K562 (cell line): ENCODE measurements around the gene FUBP3. TPM values are rescaled to one million over a fixed set of nuclear protein-coding genes. Genes with fewer than 3 reads are reported as not detected.

Experiments
- ARID1B ChIP-seq: fragments of 450-650 bp; IDR thresholded peaks from 2 replicates; pipeline ENCODE4 v1.6.1; 2016; ENCODE audit warnings: antibody characterized with exemption, mild to moderate bottlenecking, inconsistent platforms
- CBX1 ChIP-seq: sonication (generic); IDR thresholded peaks from 2 replicates; pipeline ENCODE4 v1.6.1; 2016; ENCODE audit warnings: antibody characterized with exemption, low read depth, mild to moderate bottlenecking
- CSDE1 ChIP-seq, 2 experiments: fragments of 450-650 bp; IDR thresholded peaks; 2 replicates each; pipeline ENCODE4 v1.6.1; 2016; ENCODE audit warnings: mild to moderate bottlenecking in 1 of 2
- EGR1 ChIP-seq: fragments of 450-650 bp; conservative IDR thresholded peaks from 2 replicates; pipeline ENCODE4 v1.6.1; 2017; ENCODE audit warnings: mild to moderate bottlenecking
- ERF ChIP-seq: fragments of 450-650 bp; formaldehyde crosslinking; IDR thresholded peaks from 2 replicates; pipeline ENCODE4 v1.4.0; 2020; ENCODE audit warnings: mild to moderate bottlenecking, mixed read lengths
- FOSL1 ChIP-seq: fragments of 200-800 bp; sonication (Bioruptor generic); conservative IDR thresholded peaks from 2 replicates; pipeline ENCODE4 v1.6.1; 2016; ENCODE audit warnings: missing genetic modification characterization, missing compliant biosample characterization
- GABPB2 ChIP-seq: fragments of 250-450 bp; sonication (Bioruptor Pico); conservative IDR thresholded peaks from 2 replicates; pipeline ENCODE4 v1.5.1; 2021; ENCODE audit warnings: mild to moderate bottlenecking
- GTF2F1 ChIP-seq: IDR thresholded peaks from 2 replicates; pipeline ENCODE4 v1.6.1; 2011; ENCODE audit warnings: low read depth, low read length, improper control_type of control experiment
- JUND ChIP-seq, 2 experiments: IDR thresholded peaks; 2 replicates in 1 of 2; 3 replicates in 1 of 2; pipeline ENCODE4 v1.6.1; 2011; ENCODE audit warnings: borderline replicate concordance in 2 of 2, low read depth in 2 of 2, low read length in 2 of 2, improper control_type of control experiment in 1 of 2, missing biosample characterization in 1 of 2, missing genetic modification characterization in 1 of 2, missing genetic modification reagents in 1 of 2
- KDM5B ChIP-seq: fragments of 200-600 bp; sonication (generic); IDR thresholded peaks from 2 replicates; pipeline ENCODE4 v1.6.1; 2012; ENCODE audit warnings: low read depth, mild to moderate bottlenecking, moderate library complexity, low read length, control low read depth, inconsistent platforms; ENCODE audit not compliant: insufficient replicate concordance
- LCOR ChIP-seq: sonication (generic); formaldehyde crosslinking; IDR thresholded peaks from 2 replicates; pipeline ENCODE4 v1.8.0; 2022; ENCODE audit warnings: mild to moderate bottlenecking, missing genetic modification reagents
- MCM2 ChIP-seq: fragments of 450-650 bp; IDR thresholded peaks from 2 replicates; pipeline ENCODE4 v1.6.1; 2017; ENCODE audit warnings: low read depth, mild to moderate bottlenecking
- MCM3 ChIP-seq: fragments of 450-650 bp; IDR thresholded peaks from 2 replicates; pipeline ENCODE4 v1.6.1; 2016
- MNT ChIP-seq, 2 experiments: fragments of 450-650 bp; conservative IDR thresholded peaks; 2 replicates each; pipeline ENCODE4 v1.6.1; 2017; ENCODE audit warnings: mild to moderate bottlenecking in 2 of 2, moderate library complexity in 2 of 2
- NBN ChIP-seq: fragments of 450-650 bp; IDR thresholded peaks from 2 replicates; pipeline ENCODE4 v1.6.1; 2016; ENCODE audit warnings: low read depth, mild to moderate bottlenecking
- NCOA6 ChIP-seq: fragments of 450-650 bp; IDR thresholded peaks from 2 replicates; pipeline ENCODE4 v1.6.1; 2017; ENCODE audit warnings: mild to moderate bottlenecking
- NEUROD1 ChIP-seq: fragments of 150-350 bp; IDR thresholded peaks from 2 replicates; pipeline ENCODE4 v1.6.1; 2014; ENCODE audit warnings: borderline replicate concordance, low read length, low read depth; ENCODE audit not compliant: partially characterized antibody
- NFIC ChIP-seq: fragments of 450-650 bp; IDR thresholded peaks from 2 replicates; pipeline ENCODE4 v1.6.1; 2017; ENCODE audit warnings: mild to moderate bottlenecking, inconsistent platforms
- TARDBP ChIP-seq: fragments of 450-650 bp; IDR thresholded peaks from 2 replicates; pipeline ENCODE4 v1.6.1; 2016
- YBX1 ChIP-seq: fragments of 450-650 bp; IDR thresholded peaks from 2 replicates; pipeline ENCODE4 v1.7.1; 2016; ENCODE audit warnings: mild to moderate bottlenecking
- ZMIZ1 ChIP-seq, 2 experiments: fragments of 150-350 bp in 1 of 2; IDR thresholded peaks; 2 replicates each; pipeline ENCODE4 v1.6.1; 2012 to 2016; ENCODE audit warnings: low read depth in 2 of 2, low read length in 2 of 2, mild to moderate bottlenecking in 1 of 2, moderate library complexity in 1 of 2
- ZNF12 ChIP-seq: sonication (generic); formaldehyde crosslinking; IDR thresholded peaks from 2 replicates; pipeline ENCODE4 v1.4.0; 2020; ENCODE audit warnings: mild to moderate bottlenecking, missing genetic modification reagents
- ZNF212 ChIP-seq: fragments of 450-650 bp; formaldehyde crosslinking; IDR thresholded peaks from 2 replicates; pipeline ENCODE4 v1.4.0; 2020; ENCODE audit warnings: mild to moderate bottlenecking
- ZNF324 ChIP-seq: fragments of 250-450 bp; sonication (Bioruptor Pico); IDR thresholded peaks from 2 replicates; pipeline ENCODE4 v1.4.0; 2020; ENCODE audit warnings: mild to moderate bottlenecking
- ZNF507 ChIP-seq: conservative IDR thresholded peaks from 2 replicates; pipeline ENCODE4 v1.6.1; 2017; ENCODE audit warnings: missing genetic modification characterization, missing compliant biosample characterization
- ZNF717 ChIP-seq: fragments of 250-450 bp; sonication (Bioruptor Pico); IDR thresholded peaks from 2 replicates; pipeline ENCODE4 v1.5.0; 2021
- polyA plus RNA-seq, 8 experiments: library from polyadenylated mRNA; depleted of rRNA in 4 of 8; stranded (reverse) in 5 of 8; unstranded in 3 of 8; fragments of >200 nt; fragmentation: Nextera tagmentation in 2 of 8; fragmentation: Illumina TruSeq in 1 of 8; extraction: Ambion mirVana in 2 of 8; extraction: Trizol in 1 of 8; gene quantifications; 2 replicates each; pipeline versions ENCODE4 v1.2.1 to v1.2.3, GENCODE V29; 2011 to 2014; ENCODE audit warnings: inconsistent platforms in 1 of 8, missing spikeins in 1 of 8
- total RNA-seq, 7 experiments: library from RNA; depleted of rRNA in 6 of 7; stranded (reverse); fragments of >200 nt in 6 of 7; fragmentation: Illumina TruSeq in 2 of 7; extraction: Trizol in 2 of 7; gene quantifications; 2 replicates each; pipeline versions ENCODE4 v1.2.1 to v1.2.3, GENCODE V29; 2011 to 2021; ENCODE audit warnings: low replicate concordance in 1 of 7

Gene FUBP3
- total and polyA plus RNA-seq, 9 of the 15 experiments (the other 6 are each of a cell fraction or from before 2014, with no cell fraction given): 3.0 to 64.0 (median 48.1) TPM

DNA sequence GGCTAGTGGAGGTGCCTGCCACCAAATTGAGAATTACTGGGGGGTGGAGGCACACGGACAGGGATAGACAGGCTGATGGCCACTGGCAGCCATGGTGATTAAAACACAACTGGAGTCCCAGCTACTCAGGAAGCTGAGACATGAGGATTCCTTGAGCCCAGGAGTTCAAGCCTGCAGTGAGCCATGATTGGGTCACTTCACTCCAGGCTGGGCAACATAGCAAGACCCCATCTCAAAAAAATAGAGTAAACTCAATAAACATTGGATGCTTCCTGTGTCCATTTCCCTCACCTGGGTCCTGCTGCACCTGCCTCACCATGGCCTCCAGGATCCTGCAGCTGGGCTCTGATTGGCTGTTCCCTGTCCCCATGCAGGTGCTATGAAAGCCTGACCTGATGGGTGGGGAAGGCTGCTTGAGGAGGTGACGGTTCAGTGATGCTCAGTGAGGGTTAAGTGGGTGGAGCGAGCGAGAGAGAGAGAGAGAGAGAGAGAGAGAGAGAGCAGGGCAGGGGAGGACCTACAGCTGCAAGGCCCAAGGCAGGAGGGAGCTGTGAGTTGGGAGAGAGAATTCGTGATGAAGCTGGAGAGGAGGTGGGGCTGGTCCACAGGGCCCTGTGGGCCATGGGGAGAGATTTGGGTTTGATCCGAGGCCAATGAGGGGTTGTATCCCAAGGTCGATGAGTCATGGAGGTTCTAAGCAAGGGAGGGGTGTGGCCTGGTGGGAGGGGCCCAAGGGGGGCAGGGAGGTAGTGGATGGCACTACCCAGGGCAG is 36.7 kb upstream of the FUBP3 start (continued):
- TF ChIP-seq KDM5B (no peak), ERF (CRISPR knock-in tag) (no peak), NBN (no peak), MCM3 (no peak), ZNF324 (CRISPR knock-in tag) (no peak), NEUROD1 (peak; percentile 18), ZNF717 (no peak), LCOR (CRISPR knock-in tag) (peak; percentile 32; the same call in 1 of the 2 replicates), JUND (IDR thresholded peaks at IDR 0.05; ENCODE audit: borderline replicate concordance, low read depth, low read length) (peak; percentile 62; the same call in 1 of the 2 replicates), JUND (tag; IDR thresholded peaks at IDR 0.05; ENCODE audit: borderline replicate concordance, low read depth, low read length) (peak; percentile 57; the same call in 1 of the 3 replicates), GTF2F1 (no peak), ZNF12 (no peak), ZNF507 (tag) (no peak), EGR1 (peak; percentile 91), MNT (conservative IDR thresholded peaks at IDR 0.05) (no peak), TARDBP (no peak), CBX1 (no peak), GABPB2 (CRISPR knock-in tag) (no peak), YBX1 (no peak), NCOA6 (no peak), NFIC (0 out of 2 replicates have a peak, but pooled peaks have one; percentile 14), ARID1B (peak; percentile 45; the same call in 1 of the 2 replicates), ZNF212 (no peak), ZMIZ1 (IDR thresholded peaks at IDR 0.05; ENCODE audit: low read depth in 2 of 2, low read length in 2 of 2) (no peak), MCM2 (no peak), FOSL1 (tag) (peak; percentile 77), CSDE1 (IDR thresholded peaks at IDR 0.05) (no peak)
